ENCODE results near the gene AKR1C2. TPM values are rescaled to one million over a fixed set of nuclear protein-coding genes. Genes with fewer than 3 reads are reported as not detected.
"Not testable (repeated sequence)": the region's sequence is repeated elsewhere in the genome, so short reads cannot be mapped to it uniquely, and the experiment has no call there.

AKR1C2 gene
- total RNA-seq: not detected in 2 replicates
- long read RNA-seq: 0 reads

GRCh38 chr10:5003127-5004029, at the start of gene AKR1C2:
TSS of gene AKR1C2 (minus strand) at chr10:5003857. CDS start at chr10:5003835, 22 bp downstream.
- H3K36me3 Mint-ChIP-seq (ENCODE audit: unreplicated experiment); H3K27ac Mint-ChIP-seq (ENCODE audit: unreplicated experiment); DNase-seq (ENCODE audit: extremely low spot score, unreplicated experiment); H3K4me1 Mint-ChIP-seq (ENCODE audit: unreplicated experiment); H3K9me3 Mint-ChIP-seq (ENCODE audit: unreplicated experiment); H3K4me3 Mint-ChIP-seq (ENCODE audit: unreplicated experiment): not testable (repeated sequence)
- H3K27me3 Mint-ChIP-seq (ENCODE audit: unreplicated experiment): peaks cover 16% of the 10 kb centered on the region

- H3K4me1 Mint-ChIP-seq (ENCODE audit: unreplicated experiment); H3K27ac Mint-ChIP-seq (ENCODE audit: unreplicated experiment); H3K4me3 Mint-ChIP-seq (ENCODE audit: unreplicated experiment); H3K36me3 Mint-ChIP-seq (ENCODE audit: unreplicated experiment); H3K27me3 Mint-ChIP-seq (ENCODE audit: unreplicated experiment): not testable (repeated sequence)
- peaks cover 12% of the 10 kb centered on the region for H3K9me3 Mint-ChIP-seq (ENCODE audit: unreplicated experiment)
- DNase-seq (ENCODE audit: extremely low spot score, unreplicated experiment): peak; percentile 74
Observed at GRCh38 chr10:5052951-5053500, 49.4 kb upstream of the AKR1C2 start.

GRCh38 chr10:5047912-5048628, 44.4 kb upstream of the AKR1C2 start:
- H3K36me3 Mint-ChIP-seq (ENCODE audit: unreplicated experiment): no peaks in the 10 kb centered on the region
- no peak overlapping the region for H3K4me3 Mint-ChIP-seq (ENCODE audit: unreplicated experiment)
- H3K27me3 Mint-ChIP-seq (ENCODE audit: unreplicated experiment): no peaks in the 10 kb centered on the region
- TF ChIP-seq CTCF (IDR thresholded peaks at IDR 0.05): no peak
- H3K9me3 Mint-ChIP-seq (ENCODE audit: unreplicated experiment): peaks cover 6% of the 10 kb centered on the region
- no peaks in the 10 kb centered on the region for H3K4me1 Mint-ChIP-seq (ENCODE audit: unreplicated experiment)
- no peak for DNase-seq (ENCODE audit: extremely low spot score, unreplicated experiment)
- H3K27ac Mint-ChIP-seq (ENCODE audit: unreplicated experiment): no peak overlapping the region

GRCh38 chr10:5047055-5047454, 43.4 kb upstream of the AKR1C2 start:
- not testable (repeated sequence) for H3K9me3 Mint-ChIP-seq (ENCODE audit: unreplicated experiment); H3K4me3 Mint-ChIP-seq (ENCODE audit: unreplicated experiment); H3K36me3 Mint-ChIP-seq (ENCODE audit: unreplicated experiment); H3K27me3 Mint-ChIP-seq (ENCODE audit: unreplicated experiment); DNase-seq (ENCODE audit: extremely low spot score, unreplicated experiment); H3K4me1 Mint-ChIP-seq (ENCODE audit: unreplicated experiment); H3K27ac Mint-ChIP-seq (ENCODE audit: unreplicated experiment)

GRCh38 chr10:5046410-5046809, 42.8 kb upstream of the AKR1C2 start:
- Mint-ChIP-seq H3K9me3 (ENCODE audit: unreplicated experiment) (no peaks in the 10 kb centered on the region), H3K4me3 (ENCODE audit: unreplicated experiment) (no peak overlapping the region), H3K36me3 (ENCODE audit: unreplicated experiment) (no peaks in the 10 kb centered on the region), H3K27ac (ENCODE audit: unreplicated experiment) (no peak overlapping the region), H3K27me3 (ENCODE audit: unreplicated experiment) (peaks cover 8% of the 10 kb centered on the region), H3K4me1 (ENCODE audit: unreplicated experiment) (no peaks in the 10 kb centered on the region)
- TF ChIP-seq CTCF (IDR thresholded peaks at IDR 0.05): no peak
- no peak for DNase-seq (ENCODE audit: extremely low spot score, unreplicated experiment)

GRCh38 chr10:5045095-5045494, 41.4 kb upstream of the AKR1C2 start:
- Mint-ChIP-seq H3K27ac (ENCODE audit: unreplicated experiment) (no peak overlapping the region), H3K4me1 (ENCODE audit: unreplicated experiment) (no peaks in the 10 kb centered on the region), H3K27me3 (ENCODE audit: unreplicated experiment) (peaks cover 8% of the 10 kb centered on the region), H3K9me3 (ENCODE audit: unreplicated experiment) (no peaks in the 10 kb centered on the region), H3K4me3 (ENCODE audit: unreplicated experiment) (no peak overlapping the region), H3K36me3 (ENCODE audit: unreplicated experiment) (no peaks in the 10 kb centered on the region)
- DNase-seq (ENCODE audit: extremely low spot score, unreplicated experiment): no peak
- TF ChIP-seq CTCF (IDR thresholded peaks at IDR 0.05): no peak

Data from osteocyte (in vitro differentiated cells).